Epithelial cell of proximal tubule (primary cell): ENCODE data around the gene FNDC10. TPM values are rescaled to one million over a fixed set of nuclear protein-coding genes. Genes with fewer than 3 reads are reported as not detected.

Source experiments
- DNase-seq: peaks from one replicate; pipeline ENCODE4 v3.0.0-alpha.2; 2011; ENCODE audit warnings: low read depth
- H3K4me3 ChIP-seq: 2 replicates; pipeline ENCODE4 v1.5.1; 2011; ENCODE audit warnings: low read depth, mild to moderate bottlenecking, low read length
- total RNA-seq: library from RNA; depleted of rRNA; stranded (reverse); fragments of >200 nt; gene quantifications from 2 replicates; pipeline ENCODE4 v1.2.3, GENCODE V29; 2015
- TF ChIP-seq, protein P1 (sequence below): conservative IDR thresholded peaks from 2 replicates; pipeline ENCODE4 v1.5.1; 2012; ENCODE audit warnings: low read depth, mild to moderate bottlenecking, low read length

Gene FNDC10
- total RNA-seq, 1 donor from 2014 or later: 6.1 TPM

GRCh38 chr1:1623631-1624442 lies 23.9 kb upstream of the FNDC10 start:
- H3K4me3 ChIP-seq: no peak overlapping the region
- no peak for DNase-seq
- TF ChIP-seq, protein P1, sequence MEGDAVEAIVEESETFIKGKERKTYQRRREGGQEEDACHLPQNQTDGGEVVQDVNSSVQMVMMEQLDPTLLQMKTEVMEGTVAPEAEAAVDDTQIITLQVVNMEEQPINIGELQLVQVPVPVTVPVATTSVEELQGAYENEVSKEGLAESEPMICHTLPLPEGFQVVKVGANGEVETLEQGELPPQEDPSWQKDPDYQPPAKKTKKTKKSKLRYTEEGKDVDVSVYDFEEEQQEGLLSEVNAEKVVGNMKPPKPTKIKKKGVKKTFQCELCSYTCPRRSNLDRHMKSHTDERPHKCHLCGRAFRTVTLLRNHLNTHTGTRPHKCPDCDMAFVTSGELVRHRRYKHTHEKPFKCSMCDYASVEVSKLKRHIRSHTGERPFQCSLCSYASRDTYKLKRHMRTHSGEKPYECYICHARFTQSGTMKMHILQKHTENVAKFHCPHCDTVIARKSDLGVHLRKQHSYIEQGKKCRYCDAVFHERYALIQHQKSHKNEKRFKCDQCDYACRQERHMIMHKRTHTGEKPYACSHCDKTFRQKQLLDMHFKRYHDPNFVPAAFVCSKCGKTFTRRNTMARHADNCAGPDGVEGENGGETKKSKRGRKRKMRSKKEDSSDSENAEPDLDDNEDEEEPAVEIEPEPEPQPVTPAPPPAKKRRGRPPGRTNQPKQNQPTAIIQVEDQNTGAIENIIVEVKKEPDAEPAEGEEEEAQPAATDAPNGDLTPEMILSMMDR: no peak

GRCh38 chr1:1623181-1623630 lies 23.3 kb upstream of the FNDC10 start:
- H3K4me3 ChIP-seq: no peak overlapping the region
- TF ChIP-seq, protein P1: no peak
- no peak for DNase-seq

- DNase-seq: no peak
- TF ChIP-seq, protein P1: no peak
- H3K4me3 ChIP-seq: no peak overlapping the region
Observed at GRCh38 chr1:1622788-1623094, 22.8 kb upstream of the FNDC10 start.

GRCh38 chr1:1622010-1622787 lies 22.3 kb upstream of the FNDC10 start:
- TF ChIP-seq, protein P1: no peak
- no peak for DNase-seq
- H3K4me3 ChIP-seq: no peak overlapping the region

DNA sequence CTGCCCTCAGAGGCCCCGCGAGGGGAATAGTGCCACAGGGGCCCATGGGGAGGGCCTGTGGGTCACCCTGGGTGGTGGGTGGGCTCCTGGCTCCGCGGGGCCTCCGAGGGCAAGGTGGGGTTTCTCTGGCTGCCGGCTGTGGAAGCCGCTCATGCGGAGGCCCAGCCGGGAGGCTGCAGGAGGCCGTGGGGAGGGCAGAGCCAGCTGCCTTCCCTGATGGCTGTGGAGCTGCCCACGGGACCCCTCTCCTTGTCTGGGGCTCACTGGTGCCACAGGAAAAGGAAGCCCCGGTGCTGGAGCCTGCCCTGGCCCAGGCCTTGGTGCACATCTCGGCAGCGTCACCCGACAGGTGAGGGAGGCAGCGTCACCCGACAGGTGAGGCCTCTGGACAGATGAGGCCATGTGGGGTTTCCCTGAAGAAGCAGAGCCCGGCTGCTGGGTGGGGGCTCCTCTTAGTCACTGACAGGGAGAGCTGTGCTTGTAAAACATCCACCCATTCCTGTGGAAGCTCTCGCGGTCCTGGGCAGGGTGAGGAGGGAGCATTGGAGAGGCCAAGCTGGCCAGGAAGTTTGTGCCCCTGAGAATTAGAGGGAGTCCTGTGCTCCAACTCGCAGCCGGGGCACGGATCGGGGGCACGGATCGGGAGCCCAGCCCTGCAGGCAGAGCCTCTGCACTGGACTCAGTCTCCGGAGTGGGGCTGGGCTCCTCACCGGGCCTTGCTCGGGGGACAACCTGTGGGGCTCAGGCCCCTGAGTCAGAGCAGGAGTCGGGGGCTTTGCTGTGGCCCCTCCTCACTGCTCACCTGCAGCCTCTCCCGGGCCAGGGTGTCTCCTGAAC lies 21.5 kb upstream of the FNDC10 start:
- DNase-seq: no peak
- no peak overlapping the region for H3K4me3 ChIP-seq
- TF ChIP-seq, protein P1: no peak

- TF ChIP-seq, protein P1: no peak
- H3K4me3 ChIP-seq: no peak overlapping the region
- DNase-seq: no peak
Observed at GRCh38 chr1:1620433-1621139, 20.7 kb upstream of the FNDC10 start.
